LNCaP clone FGC (cell line): ENCODE data around the gene MAP3K20.
A peak's percentile ranks its signal among the peaks of the same experiment; 100 is the strongest.

Source experiments
- DNase-seq: peaks from one replicate; pipeline ENCODE4 v3.0.0-alpha.2; 2011; ENCODE audit warnings: low read depth
- H3K4me3 ChIP-seq: 2 replicates; pipeline ENCODE4 v1.5.1; 2011; ENCODE audit warnings: mild to moderate bottlenecking, low read depth, low read length, control low read depth
- TF ChIP-seq, protein P1 (sequence below): IDR thresholded peaks from 2 replicates; pipeline ENCODE4 v1.5.1; 2012; ENCODE audit warnings: mild to moderate bottlenecking; ENCODE audit not compliant: control insufficient read depth, insufficient read depth; ENCODE audit errors: extremely low read depth

Gene MAP3K20

DNA sequence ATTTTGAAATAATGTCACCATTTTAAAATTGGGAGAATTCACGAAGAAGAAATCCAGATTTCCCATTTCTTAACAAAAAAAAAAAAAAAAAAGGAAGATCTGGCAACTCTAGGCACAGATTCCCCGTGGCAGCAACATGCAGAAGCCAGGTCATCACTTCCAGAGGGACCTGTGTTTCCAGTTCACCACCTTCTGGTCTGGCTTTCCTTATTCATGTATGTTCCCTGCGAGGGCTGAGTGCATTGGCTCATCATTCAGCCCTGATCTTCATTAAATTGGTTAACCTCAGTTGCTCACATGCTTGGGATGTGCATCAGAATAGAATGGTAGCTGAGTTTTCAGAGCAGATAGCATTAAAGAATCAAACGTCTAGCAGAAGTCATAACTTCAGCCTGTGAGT, 25.0 kb upstream of the MAP3K20 start:
- no peak overlapping the region for H3K4me3 ChIP-seq
- DNase-seq, result peak; percentile 50
- TF ChIP-seq, protein P1, sequence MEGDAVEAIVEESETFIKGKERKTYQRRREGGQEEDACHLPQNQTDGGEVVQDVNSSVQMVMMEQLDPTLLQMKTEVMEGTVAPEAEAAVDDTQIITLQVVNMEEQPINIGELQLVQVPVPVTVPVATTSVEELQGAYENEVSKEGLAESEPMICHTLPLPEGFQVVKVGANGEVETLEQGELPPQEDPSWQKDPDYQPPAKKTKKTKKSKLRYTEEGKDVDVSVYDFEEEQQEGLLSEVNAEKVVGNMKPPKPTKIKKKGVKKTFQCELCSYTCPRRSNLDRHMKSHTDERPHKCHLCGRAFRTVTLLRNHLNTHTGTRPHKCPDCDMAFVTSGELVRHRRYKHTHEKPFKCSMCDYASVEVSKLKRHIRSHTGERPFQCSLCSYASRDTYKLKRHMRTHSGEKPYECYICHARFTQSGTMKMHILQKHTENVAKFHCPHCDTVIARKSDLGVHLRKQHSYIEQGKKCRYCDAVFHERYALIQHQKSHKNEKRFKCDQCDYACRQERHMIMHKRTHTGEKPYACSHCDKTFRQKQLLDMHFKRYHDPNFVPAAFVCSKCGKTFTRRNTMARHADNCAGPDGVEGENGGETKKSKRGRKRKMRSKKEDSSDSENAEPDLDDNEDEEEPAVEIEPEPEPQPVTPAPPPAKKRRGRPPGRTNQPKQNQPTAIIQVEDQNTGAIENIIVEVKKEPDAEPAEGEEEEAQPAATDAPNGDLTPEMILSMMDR, result no peak

DNA sequence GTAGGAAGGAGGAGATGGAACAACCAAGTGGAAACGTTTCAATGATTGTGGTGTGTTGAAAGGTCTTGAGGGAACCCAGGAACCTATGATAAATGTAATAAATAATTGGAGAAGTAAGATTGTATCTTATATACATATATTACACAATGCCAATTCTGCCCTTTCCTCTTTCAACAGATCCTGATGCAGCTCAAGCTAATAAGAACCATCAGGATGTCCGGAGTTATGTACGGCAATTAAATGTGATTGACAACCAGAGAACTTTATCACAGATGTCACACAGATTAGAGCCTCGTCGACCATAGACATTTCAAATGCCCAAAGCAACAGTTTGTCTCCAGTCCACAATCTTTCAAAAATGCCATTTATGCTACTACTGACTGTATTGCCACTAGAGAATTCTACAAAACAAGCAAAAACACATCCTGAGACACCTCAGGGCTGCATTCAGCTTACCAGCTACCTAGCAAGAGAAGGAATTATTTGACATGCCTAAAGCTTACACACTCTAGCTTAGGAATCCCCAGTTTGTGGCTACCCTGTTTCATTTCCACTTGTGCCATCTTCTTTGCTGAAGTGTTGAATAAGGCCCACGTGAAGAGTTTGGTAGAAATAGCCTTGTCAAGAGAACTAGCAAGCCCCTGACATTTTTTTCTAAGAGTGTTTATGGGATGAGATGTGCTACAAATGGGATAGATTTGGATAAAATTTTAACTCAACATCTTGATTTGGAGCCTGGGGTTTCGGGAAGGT, 24.0 kb upstream of the MAP3K20 start:
- peak; percentile 37 for DNase-seq
- TF ChIP-seq, protein P1, result no peak
- no peak overlapping the region for H3K4me3 ChIP-seq

DNA sequence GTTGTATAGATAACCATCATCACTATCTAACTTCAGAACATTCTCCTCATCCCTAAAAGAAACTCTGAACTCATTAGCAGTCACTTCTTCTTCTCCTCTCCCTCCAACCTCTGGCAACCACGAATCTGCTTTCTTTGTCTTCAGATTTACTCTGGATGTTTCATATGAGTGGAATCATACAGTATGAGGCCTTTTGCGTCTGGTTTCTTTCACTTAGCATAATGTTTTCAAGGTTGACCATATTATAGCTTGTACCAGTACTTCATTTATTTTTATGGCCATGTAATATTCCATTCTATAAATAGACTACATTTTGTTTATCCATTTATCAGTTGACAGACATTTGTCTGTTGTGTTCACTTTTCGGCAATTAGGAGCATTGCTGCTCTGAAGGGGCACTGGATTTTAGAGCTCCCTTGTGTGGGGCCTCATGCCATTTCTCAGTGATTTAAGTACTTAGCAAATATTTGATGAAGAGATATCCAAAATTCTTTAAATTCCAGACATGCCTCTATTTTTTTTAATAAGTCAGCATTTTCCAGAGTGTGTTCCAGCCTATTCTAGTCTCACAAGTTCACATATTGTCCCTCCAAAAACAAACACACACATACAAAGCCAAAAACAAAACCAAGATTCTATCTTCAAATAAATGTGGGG, 22.5 kb upstream of the MAP3K20 start:
- DNase-seq, result no peak
- no peak overlapping the region for H3K4me3 ChIP-seq
- TF ChIP-seq, protein P1, result no peak

DNA sequence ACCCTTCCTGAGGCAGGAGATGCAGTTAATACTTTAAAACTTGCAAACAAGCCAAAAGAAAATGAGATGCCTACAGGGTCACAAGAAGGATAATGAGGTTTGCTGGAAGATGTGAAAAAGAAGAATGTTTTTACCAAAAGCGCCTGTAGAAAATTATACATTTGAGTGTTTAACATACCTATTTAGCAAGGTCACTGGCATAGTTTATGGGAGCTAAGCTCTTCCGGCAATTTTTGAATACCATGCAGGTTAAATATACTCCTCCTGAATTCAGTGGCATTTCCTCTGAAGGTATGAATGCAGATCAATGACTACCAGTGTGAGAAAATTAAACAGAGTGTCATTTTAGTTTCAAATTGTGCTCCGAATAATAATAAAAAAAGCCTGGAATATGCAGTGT, 21.2 kb upstream of the MAP3K20 start:
- TF ChIP-seq, protein P1, result no peak
- no peak for DNase-seq
- no peak overlapping the region for H3K4me3 ChIP-seq

DNA sequence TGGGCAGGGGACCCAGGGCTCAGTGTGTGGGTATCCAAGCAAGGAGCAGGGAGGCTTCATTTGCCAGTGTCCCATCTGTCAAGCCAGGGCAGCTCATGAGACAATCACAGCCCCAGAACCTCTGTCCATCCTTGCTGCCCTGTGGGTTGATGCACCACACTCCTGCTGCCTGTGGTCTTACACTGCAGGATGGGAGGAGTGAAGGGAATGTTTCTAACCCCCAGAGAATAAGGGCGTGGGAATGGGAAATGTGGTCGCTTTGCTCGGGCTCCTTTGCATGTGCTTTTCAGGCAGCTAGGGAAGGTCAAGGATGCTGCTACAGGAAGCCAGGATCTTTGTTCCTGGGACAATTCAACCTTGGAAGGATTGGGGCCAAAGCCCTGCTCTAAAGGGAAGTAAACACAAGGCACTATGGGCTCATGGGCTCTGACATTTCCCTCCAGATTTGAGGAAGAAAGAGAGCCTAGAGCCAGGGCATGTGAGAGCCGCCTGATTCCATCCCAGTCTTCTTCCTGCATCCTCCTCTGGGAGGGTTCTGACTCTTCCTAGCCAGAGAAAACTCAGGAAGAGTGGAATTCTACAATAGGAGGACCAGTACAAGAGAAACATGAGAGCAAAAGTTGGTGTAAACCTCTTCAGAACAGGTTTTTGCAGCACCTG, 18.8 kb upstream of the MAP3K20 start:
- DNase-seq, result no peak
- TF ChIP-seq, protein P1, result no peak

DNA sequence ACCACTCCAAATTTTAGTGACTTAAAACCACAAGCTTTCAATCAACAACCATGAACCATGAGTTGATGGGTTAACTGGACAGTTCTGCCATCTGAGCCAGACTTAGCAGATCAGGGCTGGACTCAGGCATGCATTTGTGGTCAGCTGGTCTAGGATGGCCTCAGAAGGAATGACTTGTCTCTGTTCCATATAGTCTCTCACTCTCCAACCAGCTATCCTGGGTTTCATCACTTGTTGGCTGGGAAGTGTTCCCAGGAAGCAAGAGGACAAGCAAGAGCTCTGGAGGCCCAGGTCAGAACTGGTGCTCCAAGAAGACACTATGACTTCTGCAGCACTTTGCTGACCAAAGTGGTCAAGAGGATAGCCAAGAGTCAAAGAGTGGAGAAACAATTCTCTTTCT, 17.5 kb upstream of the MAP3K20 start:
- no peak for DNase-seq
- TF ChIP-seq, protein P1, result no peak

More for the DNA sequence above, 18.8 kb upstream of the MAP3K20 start:
- no peak overlapping the region for H3K4me3 ChIP-seq

More for the DNA sequence above, 17.5 kb upstream of the MAP3K20 start:
- H3K4me3 ChIP-seq, result no peak overlapping the region
